ENCODE results near the gene ANKRD60. TPM values are rescaled to one million over a fixed set of nuclear protein-coding genes. Genes with fewer than 3 reads are reported as not detected.

ANKRD60 gene
- polyA plus RNA-seq, 2 of the 4 experiments (the other 2 are of a cell fraction): not detected

DNA sequence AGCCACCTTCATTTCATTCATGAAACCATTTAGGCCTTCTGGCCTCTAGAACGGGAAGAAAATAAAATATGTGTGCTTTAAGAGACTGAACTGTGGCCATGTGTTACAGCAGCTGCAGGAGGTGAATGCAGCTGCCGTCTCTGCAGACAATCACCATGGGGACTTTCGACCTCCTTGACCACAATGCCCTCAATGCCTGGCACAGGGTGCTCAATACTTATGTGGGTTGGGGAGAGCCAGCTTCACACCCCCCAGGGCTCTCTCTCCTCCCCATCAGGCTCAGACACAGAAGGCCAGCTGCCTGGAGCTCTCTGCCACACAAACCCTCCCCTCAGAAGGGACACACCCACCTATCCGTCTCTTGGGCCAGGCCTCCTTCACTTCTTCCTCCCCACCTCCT, 43.5 kb downstream of the ANKRD60 start:
- ATAC-seq: no peak
- Histone ChIP-seq H3K4me1 (peaks cover 2% of the 10 kb centered on the region; the same call in 1 of the 3 replicates), H3K4me2 (no peak overlapping the region), H3K27ac (no peak overlapping the region), H3K4me3 (no peak overlapping the region), H3K9me3 (peaks cover 17% of the 10 kb centered on the region)
- ChIA-PET POLR2A (no interaction called here), CTCF (interaction anchor here (0.5 to 4.8 kb wide), 9 partner anchors 10 to 590 kb away, joined by 3 to 16 read pairs (median 5); partner anchors contain the start of gene PMEPA1)
- FAIRE-seq: no peak
- TF ChIP-seq HOXB13 (CRISPR knock-in tag; IDR thresholded peaks at IDR 0.05; ENCODE audit: low read depth) (no peak), POLR2A (IDR thresholded peaks at IDR 0.05; ENCODE audit: low read length) (no peak), FOSL2 (IDR thresholded peaks at IDR 0.05) (no peak), FOSL2 (CRISPR knock-in tag; IDR thresholded peaks at IDR 0.05) (no peak), EHMT2 (IDR thresholded peaks at IDR 0.05; ENCODE audit: low read depth) (no peak), RCOR1 (IDR thresholded peaks at IDR 0.05; ENCODE audit: low read depth, low read length) (no peak), KDM1A (IDR thresholded peaks at IDR 0.05; ENCODE audit: low read depth) (no peak), GATA3 (IDR thresholded peaks at IDR 0.05; ENCODE audit: borderline replicate concordance) (no peak), CEBPB (IDR thresholded peaks at IDR 0.05) (no peak), HDAC2 (IDR thresholded peaks at IDR 0.05) (no peak), RARB (CRISPR knock-in tag; IDR thresholded peaks at IDR 0.05) (no peak)
- TF ChIP-seq, protein P1, sequence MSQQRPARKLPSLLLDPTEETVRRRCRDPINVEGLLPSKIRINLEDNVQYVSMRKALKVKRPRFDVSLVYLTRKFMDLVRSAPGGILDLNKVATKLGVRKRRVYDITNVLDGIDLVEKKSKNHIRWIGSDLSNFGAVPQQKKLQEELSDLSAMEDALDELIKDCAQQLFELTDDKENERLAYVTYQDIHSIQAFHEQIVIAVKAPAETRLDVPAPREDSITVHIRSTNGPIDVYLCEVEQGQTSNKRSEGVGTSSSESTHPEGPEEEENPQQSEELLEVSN (IDR thresholded peaks at IDR 0.05; ENCODE audit: borderline replicate concordance, low read depth): no peak
- TF ChIP-seq, protein P2, sequence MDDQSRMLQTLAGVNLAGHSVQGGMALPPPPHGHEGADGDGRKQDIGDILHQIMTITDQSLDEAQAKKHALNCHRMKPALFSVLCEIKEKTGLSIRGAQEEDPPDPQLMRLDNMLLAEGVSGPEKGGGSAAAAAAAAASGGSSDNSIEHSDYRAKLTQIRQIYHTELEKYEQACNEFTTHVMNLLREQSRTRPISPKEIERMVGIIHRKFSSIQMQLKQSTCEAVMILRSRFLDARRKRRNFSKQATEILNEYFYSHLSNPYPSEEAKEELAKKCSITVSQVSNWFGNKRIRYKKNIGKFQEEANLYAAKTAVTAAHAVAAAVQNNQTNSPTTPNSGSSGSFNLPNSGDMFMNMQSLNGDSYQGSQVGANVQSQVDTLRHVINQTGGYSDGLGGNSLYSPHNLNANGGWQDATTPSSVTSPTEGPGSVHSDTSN (IDR thresholded peaks at IDR 0.05): no peak
- DNase-seq (ENCODE audit: low read depth in 1 of 2, low spot score in 1 of 2): no peak
- WGBS (ENCODE audit: missing lambda C conversion rate): 58% methylated on average over 4 of the region's 4 CpGs

DNA sequence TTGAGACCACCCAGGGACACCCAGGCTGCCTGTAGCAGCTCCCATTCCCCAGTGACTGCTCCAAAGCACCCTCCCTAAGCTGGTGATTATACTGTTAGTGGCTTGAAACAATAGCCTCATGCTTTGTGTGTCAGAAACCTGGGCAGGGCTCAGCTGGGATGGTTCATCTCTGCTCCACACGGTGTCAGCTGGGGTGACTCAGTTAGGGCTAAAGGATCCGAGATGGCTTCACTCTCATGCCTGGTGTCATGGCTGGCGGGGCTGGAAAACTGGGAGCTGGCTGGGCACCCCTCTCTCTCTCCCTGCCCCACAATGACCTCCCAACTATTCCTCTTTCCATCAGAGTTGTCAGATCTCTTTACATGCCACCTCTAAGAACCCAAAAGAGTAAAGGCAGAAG, 44.4 kb downstream of the ANKRD60 start:
- 27% methylated on average over 3 of the region's 3 CpGs for WGBS (ENCODE audit: missing lambda C conversion rate)
- TF ChIP-seq HOXA7 (CRISPR knock-in tag; IDR thresholded peaks at IDR 0.05): no peak
- TF ChIP-seq EHF (CRISPR knock-in tag; IDR thresholded peaks at IDR 0.05): no peak
- ChIA-PET CTCF (interaction anchor here (1.1 to 4.8 kb wide), 6 partner anchors 8 to 561 kb away, joined by 3 to 16 read pairs (median 4); no protein-coding TSS in a partner anchor), POLR2A (no interaction called here)
- no peak overlapping the region for H3K4me2 ChIP-seq
- no peak overlapping the region for H3K27ac ChIP-seq
- FAIRE-seq (no peak), ATAC-seq (no peak), DNase-seq (ENCODE audit: low read depth in 1 of 2, low spot score in 1 of 2) (no peak)
- no peak overlapping the region for H3K4me3 ChIP-seq
- H3K4me1 ChIP-seq: peaks cover 8% of the 10 kb centered on the region
- H3K9me3 ChIP-seq: peaks cover 17% of the 10 kb centered on the region

DNA sequence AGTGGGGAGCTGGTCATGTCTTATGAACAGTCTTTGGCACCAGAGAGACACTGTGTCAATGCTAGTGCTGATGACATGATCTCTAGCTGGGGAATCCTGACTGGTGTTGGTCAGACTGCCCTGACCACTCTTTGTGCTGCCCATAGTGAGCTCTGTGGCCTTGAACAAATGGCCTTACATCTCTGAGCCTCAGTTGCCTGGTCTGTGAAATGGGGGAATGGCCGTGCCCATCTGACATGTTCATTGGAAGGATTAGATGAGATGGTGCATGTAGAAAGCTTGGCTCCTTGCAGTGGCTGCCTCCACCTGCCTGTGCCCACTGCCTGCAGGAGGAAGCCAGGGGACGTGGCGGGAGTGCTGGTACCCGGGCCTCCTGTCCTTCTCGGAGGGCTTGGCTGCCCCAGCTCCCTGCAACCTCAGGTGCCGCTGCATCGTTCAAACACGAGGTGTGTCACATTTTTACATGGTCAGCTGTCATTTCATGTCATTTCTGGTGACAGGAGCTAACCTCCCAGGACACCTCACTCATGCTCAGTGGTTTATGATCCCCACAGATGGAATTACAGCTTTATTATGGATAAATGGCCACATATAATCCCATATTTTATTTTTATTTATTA, 45.8 kb downstream of the ANKRD60 start:
- WGBS (ENCODE audit: missing lambda C conversion rate): 64% methylated on average over 8 of the region's 8 CpGs
- no peak for FAIRE-seq
- no peak overlapping the region for H3K4me2 ChIP-seq
- peaks cover 13% of the 10 kb centered on the region for H3K4me1 ChIP-seq
- ChIA-PET POLR2A (no interaction called here), CTCF (interaction anchor here (0.7 to 2.0 kb wide), 9 partner anchors 9 to 586 kb away, joined by 3 to 8 read pairs (median 4); no protein-coding TSS in a partner anchor)
- no peak for ATAC-seq
- TF ChIP-seq JUN (IDR thresholded peaks at IDR 0.05): no peak
- H3K4me3 ChIP-seq: no peak overlapping the region
- peaks cover 17% of the 10 kb centered on the region for H3K9me3 ChIP-seq
- DNase-seq (ENCODE audit: low read depth in 1 of 2, low spot score in 1 of 2): no peak
- peak overlapping the region in 1 of 2 experiments; percentile 71; a peak in 2 of 6 replicates for H3K27ac ChIP-seq

DNA sequence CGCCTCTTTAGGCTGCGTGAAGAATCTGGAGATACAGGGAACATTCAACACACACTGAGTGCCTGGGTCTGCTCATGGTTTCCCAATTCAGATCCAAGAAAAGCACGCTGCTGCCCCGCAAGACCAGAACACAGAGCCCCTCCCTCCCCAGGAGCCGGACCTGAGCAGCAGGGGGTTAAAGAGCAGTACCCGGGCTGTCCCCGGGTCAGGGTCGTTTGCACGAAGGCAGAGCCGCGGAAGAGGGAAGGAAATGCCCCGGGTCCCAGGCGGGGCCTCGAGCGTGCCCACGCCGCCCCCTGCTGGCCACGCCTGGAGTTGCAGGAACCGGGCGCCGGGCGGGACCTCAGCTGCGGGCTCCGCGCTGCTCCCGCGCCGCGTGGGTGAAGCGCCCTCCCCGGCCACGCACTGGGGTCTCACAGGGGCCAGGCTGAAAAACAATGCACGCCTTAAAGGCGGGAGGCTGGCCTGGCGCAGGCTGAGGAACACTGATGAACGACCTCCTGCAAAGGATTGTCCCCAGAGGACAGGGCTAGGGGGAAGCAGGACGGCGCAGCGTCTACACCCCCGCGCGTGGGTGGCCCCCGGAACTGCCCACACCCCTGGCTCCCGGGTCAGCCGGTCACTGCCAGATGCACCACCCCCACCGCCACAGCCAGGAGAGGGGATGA, 48.9 kb downstream of the ANKRD60 start:
- DNase-seq (ENCODE audit: low read depth in 1 of 2, low spot score in 1 of 2): peak; percentile 48
- peak overlapping the region; percentile 90 for H3K4me2 ChIP-seq
- TF ChIP-seq JUN (IDR thresholded peaks at IDR 0.05) (0 out of 5 replicates have a peak, but pooled peaks of 1 of the 2 experiments have one; percentile 48), PHF8 (IDR thresholded peaks at IDR 0.05; ENCODE audit: borderline replicate concordance, low read depth) (no peak), TFCP2L1 (CRISPR knock-in tag; IDR thresholded peaks at IDR 0.05) (no peak), RAD21 (conservative IDR thresholded peaks at IDR 0.05 in 1 of 2, IDR thresholded peaks at IDR 0.05 in 1 of 2) (peak; percentile 91 to 99), GATA3 (IDR thresholded peaks at IDR 0.05; ENCODE audit: borderline replicate concordance) (no peak), MYC (IDR thresholded peaks at IDR 0.05; ENCODE audit: borderline replicate concordance, low read length) (peak; percentile 48; the same call in 1 of the 2 replicates), CHD2 (IDR thresholded peaks at IDR 0.05; ENCODE audit: low read length, partially characterized antibody) (no peak), SMC3 (IDR thresholded peaks at IDR 0.05) (peak; percentile 96)
- TF ChIP-seq, protein P1 (IDR thresholded peaks at IDR 0.05; ENCODE audit: borderline replicate concordance, low read depth): peak; percentile 54
- TF ChIP-seq, protein P3, sequence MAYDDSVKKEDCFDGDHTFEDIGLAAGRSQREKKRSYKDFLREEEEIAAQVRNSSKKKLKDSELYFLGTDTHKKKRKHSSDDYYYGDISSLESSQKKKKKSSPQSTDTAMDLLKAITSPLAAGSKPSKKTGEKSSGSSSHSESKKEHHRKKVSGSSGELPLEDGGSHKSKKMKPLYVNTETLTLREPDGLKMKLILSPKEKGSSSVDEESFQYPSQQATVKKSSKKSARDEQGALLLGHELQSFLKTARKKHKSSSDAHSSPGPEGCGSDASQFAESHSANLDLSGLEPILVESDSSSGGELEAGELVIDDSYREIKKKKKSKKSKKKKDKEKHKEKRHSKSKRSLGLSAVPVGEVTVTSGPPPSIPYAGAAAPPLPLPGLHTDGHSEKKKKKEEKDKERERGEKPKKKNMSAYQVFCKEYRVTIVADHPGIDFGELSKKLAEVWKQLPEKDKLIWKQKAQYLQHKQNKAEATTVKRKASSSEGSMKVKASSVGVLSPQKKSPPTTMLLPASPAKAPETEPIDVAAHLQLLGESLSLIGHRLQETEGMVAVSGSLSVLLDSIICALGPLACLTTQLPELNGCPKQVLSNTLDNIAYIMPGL (CRISPR knock-in tag; IDR thresholded peaks at IDR 0.05; ENCODE audit: borderline replicate concordance): no peak

More for the DNA sequence above, 48.9 kb downstream of the ANKRD60 start:
- Histone ChIP-seq H3K4me1 (peaks cover 13% of the 10 kb centered on the region), H3K27ac (peak overlapping the region; percentile 78 to 94), H3K9me3 (peaks cover 10% of the 10 kb centered on the region; the same call in 2 of the 3 replicates), H3K4me3 (peak overlapping the region; percentile 42)
- FAIRE-seq (no peak), ATAC-seq (peak; percentile 89 to 95)
- WGBS (ENCODE audit: missing lambda C conversion rate): under 1% methylated on average over 25 of the region's 46 CpGs
- CTCF ChIA-PET: interaction anchor here (0.6 to 3.7 kb wide), 67 partner anchors 8 to 1301 kb away, joined by 3 to 28 read pairs (median 4); partner anchors contain the start of genes PMEPA1 and ZBP1
- POLR2A ChIA-PET: interaction anchor here (1.0 to 1.8 kb wide), 2 partner anchors 470 to 557 kb away, joined by 3 to 6 read pairs; partner anchors contain the start of gene PMEPA1

All from A549 (cell line).